ENCODE measurements around the gene RPUSD3.
"Not testable (repeated sequence)": the region's sequence is repeated elsewhere in the genome, so short reads cannot be mapped to it uniquely, and the experiment has no call there.

RPUSD3 gene

GRCh38 chr3:9854291-9854940 is 10.6 kb upstream of the RPUSD3 start:
- not testable (repeated sequence) for H2BK5ac ChIP-seq (ENCODE audit: low read depth, low read length, poor library complexity); H3K4me1 ChIP-seq (ENCODE audit: control insufficient read depth in 1 of 2, insufficient read depth in 2 of 2, low read length in 2 of 2); H2AFZ ChIP-seq (ENCODE audit: insufficient read depth, low read length, poor library complexity); H3K79me2 ChIP-seq (ENCODE audit: control insufficient read depth, insufficient read depth, low read length, poor library complexity); H4K8ac ChIP-seq (ENCODE audit: low read depth, low read length); H2AK5ac ChIP-seq (ENCODE audit: low read length); H2BK120ac ChIP-seq (ENCODE audit: insufficient read depth, low read length, poor library complexity); H3K9ac ChIP-seq (ENCODE audit: low read length); H3K14ac ChIP-seq (ENCODE audit: low read length); H3K4me3 ChIP-seq (ENCODE audit: low read depth, low read length); H3K27me3 ChIP-seq (ENCODE audit: insufficient read depth, low read length); H3K18ac ChIP-seq (ENCODE audit: low read length); DNase-seq; H3K4me2 ChIP-seq (ENCODE audit: low read length); H3K27ac ChIP-seq (ENCODE audit: low read depth, low read length); H3K79me1 ChIP-seq (ENCODE audit: low read length); H2BK12ac ChIP-seq (ENCODE audit: low read length); H3K23ac ChIP-seq (ENCODE audit: low read length); H3K4ac ChIP-seq (ENCODE audit: low read depth, low read length); H4K12ac ChIP-seq (ENCODE audit: low read depth, low read length); H3K9me3 ChIP-seq (ENCODE audit: insufficient read depth, low read depth, low read length); H3K36me3 ChIP-seq (ENCODE audit: control insufficient read depth in 1 of 2, insufficient read depth in 2 of 2, low read length in 2 of 2)
- H4K91ac ChIP-seq (ENCODE audit: low read depth, low read length): peak overlapping the region; percentile 20
- WGBS (ENCODE audit: extremely low coverage, insufficient coverage, insufficient read length): no CpG with 5 or more reads among the region's 11 CpGs

- H3K18ac ChIP-seq (ENCODE audit: low read length): no peak overlapping the region
- H4K91ac ChIP-seq (ENCODE audit: low read depth, low read length): no peak overlapping the region
- H3K9me3 ChIP-seq (ENCODE audit: insufficient read depth, low read depth, low read length): no peaks in the 10 kb centered on the region
- H3K4me2 ChIP-seq (ENCODE audit: low read length): no peak overlapping the region
- no peak overlapping the region for H3K14ac ChIP-seq (ENCODE audit: low read length)
- no peaks in the 10 kb centered on the region for H3K79me2 ChIP-seq (ENCODE audit: control insufficient read depth, insufficient read depth, low read length, poor library complexity)
- H2AFZ ChIP-seq (ENCODE audit: insufficient read depth, low read length, poor library complexity): no peak overlapping the region
- peaks cover 3 to 7% of the 10 kb centered on the region in 2 experiments for H3K4me1 ChIP-seq (ENCODE audit: control insufficient read depth in 1 of 2, insufficient read depth in 2 of 2, low read length in 2 of 2)
- no peak overlapping the region for H3K4ac ChIP-seq (ENCODE audit: low read depth, low read length)
- no peak overlapping the region for H3K23ac ChIP-seq (ENCODE audit: low read length)
- no peak overlapping the region for H2BK12ac ChIP-seq (ENCODE audit: low read length)
- no peak overlapping the region for H4K8ac ChIP-seq (ENCODE audit: low read depth, low read length)
- no peaks in the 10 kb centered on the region for H3K36me3 ChIP-seq (ENCODE audit: control insufficient read depth in 1 of 2, insufficient read depth in 2 of 2, low read length in 2 of 2)
- no peaks in the 10 kb centered on the region for H3K79me1 ChIP-seq (ENCODE audit: low read length)
- no peaks in the 10 kb centered on the region for H3K27me3 ChIP-seq (ENCODE audit: insufficient read depth, low read length)
- no peak overlapping the region for H3K9ac ChIP-seq (ENCODE audit: low read length)
- no peak overlapping the region for H2BK120ac ChIP-seq (ENCODE audit: insufficient read depth, low read length, poor library complexity)
- H4K12ac ChIP-seq (ENCODE audit: low read depth, low read length): no peak overlapping the region
- no peak for DNase-seq
- H2AK5ac ChIP-seq (ENCODE audit: low read length): no peak overlapping the region
- no peak overlapping the region for H3K27ac ChIP-seq (ENCODE audit: low read depth, low read length)
- H3K4me3 ChIP-seq (ENCODE audit: low read depth, low read length): no peak overlapping the region
- no peak overlapping the region for H2BK5ac ChIP-seq (ENCODE audit: low read depth, low read length, poor library complexity)
- no CpG with 5 or more reads among the region's 6 CpGs for WGBS (ENCODE audit: extremely low coverage, insufficient coverage, insufficient read length)
Measured at GRCh38 chr3:9852528-9852927, 8.7 kb upstream of the RPUSD3 start.

GRCh38 chr3:9851926-9852325 is 8.1 kb upstream of the RPUSD3 start:
- H3K14ac ChIP-seq (ENCODE audit: low read length); H2BK12ac ChIP-seq (ENCODE audit: low read length); H2BK120ac ChIP-seq (ENCODE audit: insufficient read depth, low read length, poor library complexity); H3K4ac ChIP-seq (ENCODE audit: low read depth, low read length); H3K23ac ChIP-seq (ENCODE audit: low read length); H4K8ac ChIP-seq (ENCODE audit: low read depth, low read length); H3K18ac ChIP-seq (ENCODE audit: low read length); H3K9me3 ChIP-seq (ENCODE audit: insufficient read depth, low read depth, low read length); H3K4me2 ChIP-seq (ENCODE audit: low read length); H4K12ac ChIP-seq (ENCODE audit: low read depth, low read length); H3K9ac ChIP-seq (ENCODE audit: low read length); H4K91ac ChIP-seq (ENCODE audit: low read depth, low read length); H3K36me3 ChIP-seq (ENCODE audit: control insufficient read depth in 1 of 2, insufficient read depth in 2 of 2, low read length in 2 of 2); H2AK5ac ChIP-seq (ENCODE audit: low read length); H3K4me3 ChIP-seq (ENCODE audit: low read depth, low read length); H3K27me3 ChIP-seq (ENCODE audit: insufficient read depth, low read length); H2AFZ ChIP-seq (ENCODE audit: insufficient read depth, low read length, poor library complexity); H2BK5ac ChIP-seq (ENCODE audit: low read depth, low read length, poor library complexity); H3K4me1 ChIP-seq (ENCODE audit: control insufficient read depth in 1 of 2, insufficient read depth in 2 of 2, low read length in 2 of 2); H3K79me2 ChIP-seq (ENCODE audit: control insufficient read depth, insufficient read depth, low read length, poor library complexity); H3K79me1 ChIP-seq (ENCODE audit: low read length): not testable (repeated sequence)
- DNase-seq: peak; percentile 43 to 84
- no CpG with 5 or more reads among the region's 6 CpGs for WGBS (ENCODE audit: extremely low coverage, insufficient coverage, insufficient read length)
- H3K27ac ChIP-seq (ENCODE audit: low read depth, low read length): peak overlapping the region; percentile 14

- H4K8ac ChIP-seq (ENCODE audit: low read depth, low read length); H3K23ac ChIP-seq (ENCODE audit: low read length); H2BK5ac ChIP-seq (ENCODE audit: low read depth, low read length, poor library complexity); H3K4me2 ChIP-seq (ENCODE audit: low read length); H2AFZ ChIP-seq (ENCODE audit: insufficient read depth, low read length, poor library complexity); DNase-seq; H3K79me2 ChIP-seq (ENCODE audit: control insufficient read depth, insufficient read depth, low read length, poor library complexity); H3K9me3 ChIP-seq (ENCODE audit: insufficient read depth, low read depth, low read length); H3K79me1 ChIP-seq (ENCODE audit: low read length); H3K9ac ChIP-seq (ENCODE audit: low read length); H3K18ac ChIP-seq (ENCODE audit: low read length); H2BK12ac ChIP-seq (ENCODE audit: low read length); H4K12ac ChIP-seq (ENCODE audit: low read depth, low read length); H3K4me1 ChIP-seq (ENCODE audit: control insufficient read depth in 1 of 2, insufficient read depth in 2 of 2, low read length in 2 of 2); H2BK120ac ChIP-seq (ENCODE audit: insufficient read depth, low read length, poor library complexity); H3K4me3 ChIP-seq (ENCODE audit: low read depth, low read length); H3K27me3 ChIP-seq (ENCODE audit: insufficient read depth, low read length); H2AK5ac ChIP-seq (ENCODE audit: low read length); H3K36me3 ChIP-seq (ENCODE audit: control insufficient read depth in 1 of 2, insufficient read depth in 2 of 2, low read length in 2 of 2); H3K4ac ChIP-seq (ENCODE audit: low read depth, low read length): not testable (repeated sequence)
- Histone ChIP-seq H3K27ac (ENCODE audit: low read depth, low read length) (peak overlapping the region; percentile 39), H3K14ac (ENCODE audit: low read length) (peak overlapping the region; percentile 59), H4K91ac (ENCODE audit: low read depth, low read length) (peak overlapping the region; percentile 18)
- WGBS (ENCODE audit: extremely low coverage, insufficient coverage, insufficient read length): no CpG with 5 or more reads among the region's 6 CpGs
Measured at GRCh38 chr3:9851383-9851782, 7.6 kb upstream of the RPUSD3 start.
